Endodermal cell (in vitro differentiated cells): ENCODE data around the gene PPP1CA. TPM values are rescaled to one million over a fixed set of nuclear protein-coding genes. Genes with fewer than 3 reads are reported as not detected.
A peak's percentile ranks its signal among the peaks of the same experiment; 100 is the strongest.

Experiments used
- DNase-seq: peaks from one replicate; pipeline ENCODE4 v3.0.0-alpha.2; 2017
- H3K27ac ChIP-seq: 2 replicates; pipeline ENCODE4 v1.5.1; 2013; ENCODE audit warnings: mild to moderate bottlenecking, low read depth, low read length, moderate library complexity
- H3K27me3 ChIP-seq: 2 replicates; pipeline ENCODE4 v1.6.1; 2013; ENCODE audit warnings: mild to moderate bottlenecking, low read length, moderate library complexity; ENCODE audit not compliant: insufficient read depth, control insufficient read depth, poor library complexity, severe bottlenecking
- H3K36me3 ChIP-seq: 2 replicates; pipeline ENCODE4 v1.7.0; 2013; ENCODE audit warnings: mild to moderate bottlenecking, low read length, moderate library complexity; ENCODE audit not compliant: control insufficient read depth, insufficient read depth
- H3K4me1 ChIP-seq: one replicate; pipeline ENCODE4 v1.7.0; 2013; ENCODE audit warnings: low read length; ENCODE audit not compliant: control insufficient read depth, insufficient read depth
- H3K4me3 ChIP-seq: 2 replicates; pipeline ENCODE4 v1.5.1; 2013; ENCODE audit warnings: mild to moderate bottlenecking, low read length, moderate library complexity
- H3K9ac ChIP-seq: 2 replicates; pipeline ENCODE4 v1.6.1; 2013; ENCODE audit warnings: mild to moderate bottlenecking, low read length, moderate library complexity; ENCODE audit not compliant: poor library complexity, severe bottlenecking; ENCODE audit errors: extremely low read depth
- H3K9me3 ChIP-seq: 2 replicates; pipeline ENCODE4 v1.6.1; 2013; ENCODE audit warnings: mild to moderate bottlenecking, low read length, moderate library complexity; ENCODE audit not compliant: control insufficient read depth
- H3K27ac Mint-ChIP-seq: 2 replicates; pipeline ENCODE4 v1.8.0; 2020; ENCODE audit warnings: mixed read lengths
- H3K27me3 Mint-ChIP-seq: 2 replicates; pipeline ENCODE4 v1.8.0; 2021; ENCODE audit warnings: mild to moderate bottlenecking, mixed read lengths; ENCODE audit not compliant: insufficient read depth
- H3K36me3 Mint-ChIP-seq: 2 replicates; pipeline ENCODE4 v1.8.0; 2020; ENCODE audit warnings: low read depth, mixed read lengths
- H3K4me1 Mint-ChIP-seq: 2 replicates; pipeline ENCODE4 v1.8.0; 2020; ENCODE audit warnings: mixed read lengths
- H3K4me3 Mint-ChIP-seq: 2 replicates; pipeline ENCODE4 v1.8.0; 2020; ENCODE audit warnings: mild to moderate bottlenecking, moderate library complexity, mixed read lengths
- H3K9me3 Mint-ChIP-seq: 2 replicates; pipeline ENCODE4 v1.8.0; 2020; ENCODE audit warnings: mild to moderate bottlenecking, mixed read lengths
- CTCF ChIP-seq: fragments of 200-600 bp; sonication (generic); conservative IDR thresholded peaks from 2 replicates; pipeline ENCODE4 v1.5.0; 2021; ENCODE audit warnings: antibody characterized with exemption, mild to moderate bottlenecking
- WGBS, 2 experiments: methylation state at CpG; one replicate each; pipeline versions ENCODE4 v1.1.5 to v1.1.7; 2013; ENCODE audit warnings: missing lambda C conversion rate in 2 of 2, mixed read lengths in 1 of 2; ENCODE audit not compliant: insufficient coverage in 1 of 2, insufficient read length in 1 of 2; 5-methylcytosine and 5-hydroxymethylcytosine counted together
- total RNA-seq, 2 donors: library from RNA; stranded (reverse); fragmentation: NEBNext Ultra II Directional in 1 of 2; extraction: Animal tissue kit (Norgen Biotek cat#: 25700) in 1 of 2; gene quantifications; 2 replicates in 1 of 2; 3 replicates in 1 of 2; pipeline ENCODE4 v1.2.1, GENCODE V29; 2021

Gene PPP1CA
- total RNA-seq, 2 donors from 2014 or later = 182 to 212 TPM

- Histone ChIP-seq H3K9ac (no peak overlapping the region), H3K36me3 (no peaks in the 10 kb centered on the region), H3K4me1 (peaks cover 35% of the 10 kb centered on the region), H3K27me3 (no peaks in the 10 kb centered on the region), H3K27ac (no peak overlapping the region), H3K9me3 (no peaks in the 10 kb centered on the region), H3K4me3 (no peak overlapping the region)
- Mint-ChIP-seq H3K27ac (peak overlapping the region; percentile 31), H3K27me3 (peaks cover 23% of the 10 kb centered on the region), H3K9me3 (no peaks in the 10 kb centered on the region), H3K4me1 (peaks cover 32% of the 10 kb centered on the region), H3K4me3 (peak overlapping the region; percentile 7), H3K36me3 (no peaks in the 10 kb centered on the region)
- WGBS, 2 experiments = 40 to 53% methylated on average over 1 to 4 of the region's 4 CpGs
- no peak for DNase-seq
- no peak for TF ChIP-seq CTCF
These were observed 45.2 kb downstream of the PPP1CA start for GRCh38 chr11:67356387-67356863.

DNA sequence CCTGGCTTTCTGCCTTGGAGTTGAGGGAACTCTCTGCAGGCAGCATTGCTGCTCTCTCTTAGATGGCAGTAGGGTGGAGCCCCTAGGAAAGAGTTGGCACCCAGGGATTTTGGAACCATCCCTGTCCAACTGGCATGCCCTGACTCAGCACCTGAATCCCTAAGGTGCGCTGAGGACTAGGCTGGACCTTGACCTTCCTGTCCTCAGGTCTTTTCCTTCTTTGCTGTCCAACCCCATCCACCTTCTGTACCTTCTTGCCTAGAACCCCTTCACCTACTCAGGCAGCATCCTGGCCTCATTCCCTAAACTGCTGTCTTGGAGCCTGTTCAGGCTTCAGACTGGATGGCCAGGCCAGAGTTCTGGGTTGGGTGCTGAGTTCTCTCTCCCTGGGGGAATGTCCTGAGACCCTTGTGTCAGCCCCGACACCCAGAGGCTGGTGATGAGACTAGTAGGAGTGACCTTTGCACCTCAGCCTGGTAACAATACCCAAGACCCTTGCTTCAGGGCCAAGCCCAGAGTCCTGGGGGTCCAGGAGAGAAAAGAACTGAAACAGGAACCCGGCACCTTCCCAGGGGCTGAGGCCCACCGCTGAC lies 45.8 kb downstream of the PPP1CA start:
- 87 to 100% methylated on average over 2 to 4 of the region's 4 CpGs for WGBS, 2 experiments
- H3K4me1 Mint-ChIP-seq = peaks cover 34% of the 10 kb centered on the region
- no peak overlapping the region for H3K9ac ChIP-seq
- DNase-seq = no peak
- H3K36me3 Mint-ChIP-seq = no peaks in the 10 kb centered on the region
- no peaks in the 10 kb centered on the region for H3K27me3 ChIP-seq
- H3K36me3 ChIP-seq = no peaks in the 10 kb centered on the region
- TF ChIP-seq CTCF = no peak
- H3K4me1 ChIP-seq = peaks cover 35% of the 10 kb centered on the region
- no peak overlapping the region for H3K27ac ChIP-seq
- peak overlapping the region; percentile 10 for H3K27ac Mint-ChIP-seq
- H3K4me3 ChIP-seq = no peak overlapping the region
- H3K9me3 ChIP-seq = no peaks in the 10 kb centered on the region
- H3K27me3 Mint-ChIP-seq = peaks cover 19% of the 10 kb centered on the region
- no peak overlapping the region for H3K4me3 Mint-ChIP-seq
- H3K9me3 Mint-ChIP-seq = no peaks in the 10 kb centered on the region

GRCh38 chr11:67355023-67355793 lies 46.5 kb downstream of the PPP1CA start:
- TF ChIP-seq CTCF = no peak
- Histone ChIP-seq H3K27me3 (no peaks in the 10 kb centered on the region), H3K4me3 (no peak overlapping the region), H3K36me3 (no peaks in the 10 kb centered on the region), H3K27ac (no peak overlapping the region), H3K9me3 (no peaks in the 10 kb centered on the region), H3K4me1 (peaks cover 35% of the 10 kb centered on the region), H3K9ac (no peak overlapping the region)
- Mint-ChIP-seq H3K27me3 (peaks cover 16% of the 10 kb centered on the region), H3K27ac (peak overlapping the region; percentile 97), H3K4me3 (peak overlapping the region; percentile 83), H3K9me3 (no peaks in the 10 kb centered on the region), H3K36me3 (no peaks in the 10 kb centered on the region), H3K4me1 (peaks cover 34% of the 10 kb centered on the region)
- DNase-seq = no peak
- WGBS, 2 experiments = 91 to 94% methylated on average over 6 to 11 of the region's 11 CpGs
